Esophagus muscularis mucosa (tissue), 3 donors: ENCODE data around the gene PAOX.

ENCODE experiments used
- CTCF ChIP-seq, 3 experiments: fragments of 200-600 bp in 2 of 3; fragments of 450-650 bp in 1 of 3; sonication (generic) in 2 of 3; IDR thresholded peaks; one replicate each; pipeline ENCODE4 v1.5.1; 2017 to 2019; ENCODE audit warnings: antibody characterized with exemption in 3 of 3, mild to moderate bottlenecking in 2 of 3, moderate library complexity in 1 of 3
- EP300 ChIP-seq: sonication (generic); formaldehyde crosslinking; IDR thresholded peaks from one replicate; pipeline ENCODE4 v1.6.1; 2017; ENCODE audit warnings: antibody characterized with exemption

- TF ChIP-seq CTCF (IDR thresholded peaks at IDR 0.05) (no peak), EP300 (no peak)
These were observed 972 bp downstream of the PAOX start for GRCh38 chr10:133379801-133380666.
